Sigmoid colon (tissue), 4 donors: Measurements from ENCODE around the gene GOLGA6L6.
"Not testable (repeated sequence)": the region's sequence is repeated elsewhere in the genome, so short reads cannot be mapped to it uniquely, and the experiment has no call there.

Experiments
- EP300 ChIP-seq, 4 donors: sonication (generic); formaldehyde crosslinking; IDR thresholded peaks; one replicate each; pipeline ENCODE4 v1.6.1; 2017; ENCODE audit warnings: antibody characterized with exemption in 4 of 4
- POLR2A ChIP-seq, 2 donors: fragments of 450-650 bp; IDR thresholded peaks; one replicate each; pipeline ENCODE4 v1.6.1; 2016; ENCODE audit warnings: antibody characterized with exemption in 2 of 2, mild to moderate bottlenecking in 2 of 2, moderate library complexity in 2 of 2
- TF ChIP-seq, protein P1 (sequence below), 4 experiments: fragments of 450-650 bp in 3 of 4; fragments of 200-600 bp in 1 of 4; IDR thresholded peaks; one replicate each; pipeline ENCODE4 v1.5.1; 2016 to 2019; ENCODE audit warnings: antibody characterized with exemption in 4 of 4, mild to moderate bottlenecking in 3 of 4, moderate library complexity in 2 of 4

DNA sequence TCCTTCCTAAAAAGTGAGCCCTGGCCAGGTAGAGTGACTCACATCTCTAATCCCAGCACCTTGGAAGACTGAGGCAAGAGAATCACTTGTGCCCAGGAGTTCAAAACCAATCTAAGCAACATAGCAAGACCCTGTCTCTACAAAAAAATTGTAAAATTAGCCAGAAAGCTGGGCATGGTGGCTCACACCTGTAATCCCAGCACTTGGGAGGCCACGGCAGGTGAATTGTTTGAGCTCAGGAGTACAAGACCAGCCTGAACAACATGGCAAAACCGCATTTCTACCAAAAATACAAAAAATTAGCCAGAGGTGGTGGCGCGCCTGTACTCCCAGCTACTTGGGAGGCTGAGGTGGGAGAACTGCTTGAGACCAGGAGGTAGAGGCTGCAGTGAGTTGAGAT is 49.0 kb downstream of the GOLGA6L6 start:
- TF ChIP-seq, protein P1, sequence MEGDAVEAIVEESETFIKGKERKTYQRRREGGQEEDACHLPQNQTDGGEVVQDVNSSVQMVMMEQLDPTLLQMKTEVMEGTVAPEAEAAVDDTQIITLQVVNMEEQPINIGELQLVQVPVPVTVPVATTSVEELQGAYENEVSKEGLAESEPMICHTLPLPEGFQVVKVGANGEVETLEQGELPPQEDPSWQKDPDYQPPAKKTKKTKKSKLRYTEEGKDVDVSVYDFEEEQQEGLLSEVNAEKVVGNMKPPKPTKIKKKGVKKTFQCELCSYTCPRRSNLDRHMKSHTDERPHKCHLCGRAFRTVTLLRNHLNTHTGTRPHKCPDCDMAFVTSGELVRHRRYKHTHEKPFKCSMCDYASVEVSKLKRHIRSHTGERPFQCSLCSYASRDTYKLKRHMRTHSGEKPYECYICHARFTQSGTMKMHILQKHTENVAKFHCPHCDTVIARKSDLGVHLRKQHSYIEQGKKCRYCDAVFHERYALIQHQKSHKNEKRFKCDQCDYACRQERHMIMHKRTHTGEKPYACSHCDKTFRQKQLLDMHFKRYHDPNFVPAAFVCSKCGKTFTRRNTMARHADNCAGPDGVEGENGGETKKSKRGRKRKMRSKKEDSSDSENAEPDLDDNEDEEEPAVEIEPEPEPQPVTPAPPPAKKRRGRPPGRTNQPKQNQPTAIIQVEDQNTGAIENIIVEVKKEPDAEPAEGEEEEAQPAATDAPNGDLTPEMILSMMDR (IDR thresholded peaks at IDR 0.05), result not testable (repeated sequence)
- TF ChIP-seq EP300, POLR2A (IDR thresholded peaks at IDR 0.05): not testable (repeated sequence)
